Astrocyte (in vitro differentiated cells and primary cell): ENCODE results near the gene PLK4. TPM values are rescaled to one million over a fixed set of nuclear protein-coding genes. Genes with fewer than 3 reads are reported as not detected.

ENCODE experiments used
- DNase-seq: peaks from one replicate; pipeline ENCODE4 v3.0.0-alpha.2; 2010; ENCODE audit warnings: low read depth
- FAIRE-seq: peaks from 2 replicates; lab custom pipeline; 2011; peaks lifted over from hg19 to GRCh38; lab: Jason Lieb, UNC
- H2AFZ ChIP-seq: 2 replicates; pipeline ENCODE4 v1.6.0; 2012; ENCODE audit warnings: low read depth, low read length, inconsistent platforms
- H3K27ac ChIP-seq: 2 replicates; pipeline ENCODE4 v1.5.1; 2011; ENCODE audit warnings: low read depth, low read length, inconsistent platforms
- H3K27me3 ChIP-seq: 2 replicates; pipeline ENCODE4 v1.6.0; 2011; ENCODE audit warnings: low read length, inconsistent platforms; ENCODE audit not compliant: insufficient read depth
- H3K36me3 ChIP-seq: 2 replicates; pipeline ENCODE4 v1.5.1; 2011; ENCODE audit warnings: low read length, inconsistent platforms; ENCODE audit not compliant: insufficient read depth
- H3K4me1 ChIP-seq: 2 replicates; pipeline ENCODE4 v1.5.1; 2011; ENCODE audit warnings: low read length, inconsistent platforms; ENCODE audit not compliant: insufficient read depth
- H3K4me2 ChIP-seq: 2 replicates; pipeline ENCODE4 v1.6.0; 2012; ENCODE audit warnings: low read length, inconsistent platforms
- H3K4me3 ChIP-seq: 2 replicates; pipeline ENCODE4 v1.5.1; 2011; ENCODE audit warnings: low read depth, mild to moderate bottlenecking, low read length, inconsistent platforms; ENCODE audit not compliant: insufficient read depth
- H3K79me2 ChIP-seq: 2 replicates; pipeline ENCODE4 v1.6.0; 2012; ENCODE audit warnings: mild to moderate bottlenecking, low read length, inconsistent platforms; ENCODE audit not compliant: insufficient read depth
- H3K9ac ChIP-seq: 2 replicates; pipeline ENCODE4 v1.6.0; 2012; ENCODE audit warnings: mild to moderate bottlenecking, low read length, inconsistent platforms
- H3K9me3 ChIP-seq: 2 replicates; pipeline ENCODE4 v1.5.1; 2012; ENCODE audit warnings: low read depth, mild to moderate bottlenecking, low read length, inconsistent platforms; ENCODE audit not compliant: insufficient read depth
- H4K20me1 ChIP-seq: 2 replicates; pipeline ENCODE4 v1.6.0; 2012; ENCODE audit warnings: low read length, inconsistent platforms; ENCODE audit not compliant: insufficient read depth
- H3K27ac Mint-ChIP-seq: one replicate; pipeline ENCODE4 v1.8.0; 2021; ENCODE audit warnings: mild to moderate bottlenecking, mixed read lengths; ENCODE audit not compliant: unreplicated experiment
- H3K27me3 Mint-ChIP-seq: one replicate; pipeline ENCODE4 v1.8.0; 2021; ENCODE audit warnings: low read depth, mixed read lengths; ENCODE audit not compliant: unreplicated experiment
- H3K36me3 Mint-ChIP-seq: one replicate; pipeline ENCODE4 v1.8.0; 2021; ENCODE audit warnings: low read depth, mixed read lengths; ENCODE audit not compliant: unreplicated experiment
- H3K4me1 Mint-ChIP-seq: one replicate; pipeline ENCODE4 v1.8.0; 2021; ENCODE audit warnings: low read depth, mixed read lengths; ENCODE audit not compliant: unreplicated experiment
- H3K4me3 Mint-ChIP-seq: one replicate; pipeline ENCODE4 v1.8.0; 2021; ENCODE audit warnings: mild to moderate bottlenecking, moderate library complexity, mixed read lengths; ENCODE audit not compliant: unreplicated experiment
- H3K9me3 Mint-ChIP-seq: one replicate; pipeline ENCODE4 v1.8.0; 2021; ENCODE audit warnings: mild to moderate bottlenecking, mixed read lengths; ENCODE audit not compliant: unreplicated experiment
- CTCF ChIP-seq: IDR thresholded peaks from 2 replicates; pipeline ENCODE4 v1.5.1; 2011; ENCODE audit warnings: low read depth, mild to moderate bottlenecking, inconsistent platforms, low read length, moderate library complexity; ENCODE audit not compliant: insufficient read depth
- EZH2 ChIP-seq: IDR thresholded peaks from 2 replicates; pipeline ENCODE4 v1.6.1; 2012; ENCODE audit warnings: mild to moderate bottlenecking, low read length, inconsistent platforms; ENCODE audit not compliant: insufficient read depth
- total RNA-seq: library from RNA; stranded (reverse); gene quantifications from 2 replicates; pipeline ENCODE4 v1.2.1, GENCODE V29; 2021

The PLK4 gene
- total RNA-seq, 1 donor from 2014 or later, result 2.8 TPM

GRCh38 chr4:127846765-127847164, 33.9 kb upstream of the PLK4 start:
- H3K36me3 Mint-ChIP-seq, result peaks cover 32% of the 10 kb centered on the region

GRCh38 chr4:127849505-127850234, 31.0 kb upstream of the PLK4 start:
- no peak overlapping the region for H3K27ac ChIP-seq
- no peaks in the 10 kb centered on the region for H3K27me3 Mint-ChIP-seq
- H3K9ac ChIP-seq, result no peak overlapping the region

More at GRCh38 chr4:127846765-127847164, 33.9 kb upstream of the PLK4 start:
- Mint-ChIP-seq H3K27me3 (no peaks in the 10 kb centered on the region), H3K4me3 (no peak overlapping the region), H3K9me3 (peaks cover 31% of the 10 kb centered on the region), H3K27ac (no peak overlapping the region), H3K4me1 (peaks cover 2% of the 10 kb centered on the region)
- H3K36me3 ChIP-seq, result no peaks in the 10 kb centered on the region
- H3K79me2 ChIP-seq, result peaks cover 9% of the 10 kb centered on the region
- H3K4me2 ChIP-seq, result no peak overlapping the region
- TF ChIP-seq CTCF (no peak), EZH2 (no peak)
- DNase-seq (no peak), FAIRE-seq (no peak)
- no peaks in the 10 kb centered on the region for H3K27me3 ChIP-seq
- no peak overlapping the region for H3K27ac ChIP-seq
- peaks cover 3% of the 10 kb centered on the region for H3K4me1 ChIP-seq
- no peak overlapping the region for H2AFZ ChIP-seq
- H4K20me1 ChIP-seq, result no peaks in the 10 kb centered on the region
- H3K9me3 ChIP-seq, result peaks cover 2% of the 10 kb centered on the region
- no peak overlapping the region for H3K9ac ChIP-seq
- no peak overlapping the region for H3K4me3 ChIP-seq

More at GRCh38 chr4:127849505-127850234, 31.0 kb upstream of the PLK4 start:
- Mint-ChIP-seq H3K4me1 (peaks cover 1% of the 10 kb centered on the region), H3K4me3 (no peak overlapping the region), H3K9me3 (peaks cover 32% of the 10 kb centered on the region), H3K36me3 (peaks cover 21% of the 10 kb centered on the region), H3K27ac (no peak overlapping the region)
- no peak for DNase-seq
- Histone ChIP-seq H3K4me1 (peaks cover under 1% of the 10 kb centered on the region), H3K79me2 (peaks cover 9% of the 10 kb centered on the region), H3K4me3 (no peak overlapping the region), H4K20me1 (no peaks in the 10 kb centered on the region), H3K36me3 (no peaks in the 10 kb centered on the region), H3K9me3 (peaks cover 2% of the 10 kb centered on the region), H3K4me2 (no peak overlapping the region), H3K27me3 (no peaks in the 10 kb centered on the region), H2AFZ (no peak overlapping the region)
- TF ChIP-seq EZH2, result no peak
- TF ChIP-seq CTCF, result no peak
- FAIRE-seq, result no peak
